Measurements from ENCODE around the gene TRNAU1AP.

DNA sequence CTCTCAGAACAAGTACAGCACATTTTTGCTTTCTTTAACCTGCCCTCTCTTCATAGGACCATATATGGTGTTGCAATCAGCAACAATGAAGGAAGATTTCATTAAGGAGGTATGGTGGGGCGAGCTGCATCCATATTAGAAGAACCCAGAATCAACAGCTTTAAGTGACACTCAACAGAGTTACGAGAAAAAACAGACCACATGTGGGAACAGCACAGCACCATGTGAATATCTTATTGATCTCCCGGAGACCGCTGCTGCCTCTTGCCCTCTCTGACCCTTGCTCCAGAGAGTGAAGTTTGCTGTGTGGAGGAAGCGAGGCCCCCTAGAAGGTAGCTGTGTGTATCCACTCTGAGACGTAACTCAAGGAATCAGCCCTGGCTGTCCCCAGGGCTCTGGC lies 52.1 kb downstream of the TRNAU1AP start:
- TF ChIP-seq, protein P1, sequence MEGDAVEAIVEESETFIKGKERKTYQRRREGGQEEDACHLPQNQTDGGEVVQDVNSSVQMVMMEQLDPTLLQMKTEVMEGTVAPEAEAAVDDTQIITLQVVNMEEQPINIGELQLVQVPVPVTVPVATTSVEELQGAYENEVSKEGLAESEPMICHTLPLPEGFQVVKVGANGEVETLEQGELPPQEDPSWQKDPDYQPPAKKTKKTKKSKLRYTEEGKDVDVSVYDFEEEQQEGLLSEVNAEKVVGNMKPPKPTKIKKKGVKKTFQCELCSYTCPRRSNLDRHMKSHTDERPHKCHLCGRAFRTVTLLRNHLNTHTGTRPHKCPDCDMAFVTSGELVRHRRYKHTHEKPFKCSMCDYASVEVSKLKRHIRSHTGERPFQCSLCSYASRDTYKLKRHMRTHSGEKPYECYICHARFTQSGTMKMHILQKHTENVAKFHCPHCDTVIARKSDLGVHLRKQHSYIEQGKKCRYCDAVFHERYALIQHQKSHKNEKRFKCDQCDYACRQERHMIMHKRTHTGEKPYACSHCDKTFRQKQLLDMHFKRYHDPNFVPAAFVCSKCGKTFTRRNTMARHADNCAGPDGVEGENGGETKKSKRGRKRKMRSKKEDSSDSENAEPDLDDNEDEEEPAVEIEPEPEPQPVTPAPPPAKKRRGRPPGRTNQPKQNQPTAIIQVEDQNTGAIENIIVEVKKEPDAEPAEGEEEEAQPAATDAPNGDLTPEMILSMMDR (IDR thresholded peaks at IDR 0.05) = no peak
- no peak for TF ChIP-seq EP300 (IDR thresholded peaks at IDR 0.05; ENCODE audit: low read depth)

Measured in transverse colon (tissue), 3 donors.